ENCODE measurements around the gene PRICKLE4.

Gene PRICKLE4

DNA sequence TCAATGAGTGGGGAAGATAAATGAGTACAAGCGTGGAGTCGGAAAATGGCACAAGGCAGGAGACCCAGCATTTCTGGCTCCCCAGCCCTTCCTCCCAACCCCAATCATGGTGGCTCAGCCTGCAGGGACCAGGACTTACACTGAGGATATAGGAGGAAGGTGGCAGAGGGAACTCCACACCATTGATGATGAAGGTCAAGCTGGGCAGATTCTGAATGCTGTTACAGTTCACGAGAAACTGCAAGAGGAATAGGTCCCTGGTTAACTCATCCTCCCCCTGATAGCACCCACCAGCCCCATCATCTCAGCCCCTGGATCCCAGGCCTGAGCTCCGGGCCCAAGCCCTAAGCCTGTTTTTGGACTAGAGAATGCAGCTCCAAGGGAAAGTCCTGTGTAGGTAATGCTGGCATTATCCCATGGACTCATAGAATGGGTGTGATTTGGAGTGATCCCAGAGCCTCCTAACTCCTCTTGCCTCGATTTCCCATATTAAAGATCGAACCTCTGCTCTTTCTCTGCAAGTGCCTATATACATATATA lies 42.9 kb upstream of the PRICKLE4 start:
- DNase-seq (ENCODE audit: low spot score), result no peak
- in situ Hi-C loops (cut with MboI; ENCODE audit: low sequenced_read_pairs, unreplicated experiment), result no loop called here
- TF ChIP-seq, protein P1, sequence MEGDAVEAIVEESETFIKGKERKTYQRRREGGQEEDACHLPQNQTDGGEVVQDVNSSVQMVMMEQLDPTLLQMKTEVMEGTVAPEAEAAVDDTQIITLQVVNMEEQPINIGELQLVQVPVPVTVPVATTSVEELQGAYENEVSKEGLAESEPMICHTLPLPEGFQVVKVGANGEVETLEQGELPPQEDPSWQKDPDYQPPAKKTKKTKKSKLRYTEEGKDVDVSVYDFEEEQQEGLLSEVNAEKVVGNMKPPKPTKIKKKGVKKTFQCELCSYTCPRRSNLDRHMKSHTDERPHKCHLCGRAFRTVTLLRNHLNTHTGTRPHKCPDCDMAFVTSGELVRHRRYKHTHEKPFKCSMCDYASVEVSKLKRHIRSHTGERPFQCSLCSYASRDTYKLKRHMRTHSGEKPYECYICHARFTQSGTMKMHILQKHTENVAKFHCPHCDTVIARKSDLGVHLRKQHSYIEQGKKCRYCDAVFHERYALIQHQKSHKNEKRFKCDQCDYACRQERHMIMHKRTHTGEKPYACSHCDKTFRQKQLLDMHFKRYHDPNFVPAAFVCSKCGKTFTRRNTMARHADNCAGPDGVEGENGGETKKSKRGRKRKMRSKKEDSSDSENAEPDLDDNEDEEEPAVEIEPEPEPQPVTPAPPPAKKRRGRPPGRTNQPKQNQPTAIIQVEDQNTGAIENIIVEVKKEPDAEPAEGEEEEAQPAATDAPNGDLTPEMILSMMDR (IDR thresholded peaks at IDR 0.05; ENCODE audit: borderline replicate concordance, control extremely low read depth, extremely low read depth, insufficient read depth, missing control alignments), result no peak

DNA sequence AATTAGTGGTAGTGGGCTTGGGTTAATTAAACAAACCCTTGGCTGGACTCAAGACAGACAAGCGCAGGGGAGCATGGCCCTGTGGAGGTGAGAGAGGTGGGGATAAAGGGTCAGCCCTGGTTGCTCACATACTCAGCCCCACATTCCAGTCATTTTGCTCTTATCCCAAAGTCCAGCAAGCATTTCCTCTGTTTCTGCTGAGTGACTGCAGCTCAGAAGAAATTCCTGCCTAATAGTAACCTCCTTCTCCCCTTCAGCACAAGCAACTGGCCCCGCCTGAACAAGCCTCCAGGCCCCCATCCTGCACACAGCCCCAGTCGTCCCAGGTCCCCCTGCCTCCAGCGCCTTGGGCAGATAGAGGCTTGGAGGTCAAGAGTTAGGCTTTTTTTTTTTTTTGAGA lies 41.5 kb upstream of the PRICKLE4 start:
- no peak for DNase-seq (ENCODE audit: low spot score)
- TF ChIP-seq, protein P1 (IDR thresholded peaks at IDR 0.05; ENCODE audit: borderline replicate concordance, control extremely low read depth, extremely low read depth, insufficient read depth, missing control alignments), result no peak
- in situ Hi-C loops (cut with MboI; ENCODE audit: low sequenced_read_pairs, unreplicated experiment), result no loop called here

DNA sequence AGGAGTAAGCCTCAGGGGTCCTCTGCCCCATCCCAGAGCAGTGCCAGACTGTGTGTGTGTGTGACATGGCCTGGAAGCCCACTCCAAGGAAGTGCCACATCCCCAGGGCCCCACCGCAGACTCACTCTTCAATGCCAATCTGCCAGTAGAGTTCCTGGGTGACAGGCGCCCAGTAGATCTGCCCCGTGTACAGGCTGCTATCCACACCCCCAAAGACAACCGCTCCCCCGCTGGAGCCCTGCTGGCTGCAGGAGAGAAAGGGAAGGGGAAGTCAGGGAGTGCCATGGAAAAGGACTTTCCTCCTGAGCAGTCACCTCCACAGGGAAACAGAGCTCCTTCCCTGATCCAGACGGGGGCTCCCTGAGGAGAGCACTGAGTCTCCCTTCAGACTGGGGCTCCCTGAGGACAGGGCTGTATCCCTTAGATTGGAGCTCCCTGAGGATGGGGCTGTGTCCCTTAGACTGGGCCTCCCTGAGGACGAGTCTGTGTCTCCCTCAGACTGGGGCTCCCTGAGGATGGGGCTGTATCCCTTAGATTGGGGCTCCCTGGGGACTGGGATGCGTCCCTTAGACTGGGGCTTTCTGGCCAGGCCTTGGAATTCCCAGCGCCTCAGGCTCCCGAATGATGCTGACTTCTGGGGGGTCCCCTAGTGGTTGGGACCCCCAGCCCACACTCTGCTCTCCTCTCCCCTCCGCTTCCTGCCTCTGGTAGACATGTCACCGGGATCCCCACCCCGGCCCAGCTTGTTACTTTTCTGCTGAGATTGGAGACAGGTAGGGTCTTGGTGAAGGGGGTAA lies 40.0 kb upstream of the PRICKLE4 start:
- in situ Hi-C loops (cut with MboI; ENCODE audit: low sequenced_read_pairs, unreplicated experiment), result no loop called here
- TF ChIP-seq, protein P1 (IDR thresholded peaks at IDR 0.05; ENCODE audit: borderline replicate concordance, control extremely low read depth, extremely low read depth, insufficient read depth, missing control alignments), result no peak
- no peak for DNase-seq (ENCODE audit: low spot score)

GRCh38 chr6:41741625-41742490 lies 38.7 kb upstream of the PRICKLE4 start:
- TF ChIP-seq, protein P1 (IDR thresholded peaks at IDR 0.05; ENCODE audit: borderline replicate concordance, control extremely low read depth, extremely low read depth, insufficient read depth, missing control alignments), result no peak
- in situ Hi-C loops (cut with MboI; ENCODE audit: low sequenced_read_pairs, unreplicated experiment), result no loop called here
- DNase-seq (ENCODE audit: low spot score), result no peak

DNA sequence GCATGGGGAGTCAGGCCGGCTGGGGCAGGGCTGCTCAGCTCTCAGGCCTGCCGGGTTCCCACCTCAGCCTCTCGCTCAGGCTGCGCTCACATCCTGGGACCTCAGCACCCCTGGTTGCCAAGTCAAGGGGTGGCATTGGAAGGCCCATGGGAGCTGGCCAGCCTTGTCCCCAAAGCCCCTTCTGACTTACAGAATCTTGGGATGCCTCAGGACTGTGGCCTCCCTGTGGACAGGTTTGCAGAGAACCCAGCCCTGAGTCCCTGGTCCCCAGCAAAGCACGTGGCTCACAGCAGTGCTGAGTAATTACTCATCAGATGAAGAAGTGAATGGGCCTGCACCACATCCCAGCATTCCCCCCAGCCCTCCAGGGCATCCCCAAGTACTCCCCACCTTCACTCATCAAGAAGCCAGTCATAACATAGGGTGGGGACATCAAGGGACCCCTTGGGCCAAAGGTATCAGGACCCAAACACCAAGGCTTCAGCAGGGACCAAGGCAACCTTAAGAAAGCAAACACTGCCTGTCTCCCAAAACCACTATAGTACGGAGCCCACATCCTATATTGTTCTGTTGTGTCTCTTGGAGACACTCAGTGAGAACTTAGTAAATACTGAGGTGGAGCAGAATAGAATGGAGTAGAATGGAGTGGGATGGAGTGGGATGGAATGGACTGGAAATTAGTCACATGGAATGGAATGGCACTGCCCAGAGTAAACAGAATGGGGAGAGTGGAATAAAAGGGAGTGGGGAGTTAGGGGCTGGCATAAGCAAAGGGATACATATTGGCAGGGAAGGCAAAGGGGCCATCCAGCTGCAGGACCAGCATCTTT lies 37.0 kb upstream of the PRICKLE4 start:
- in situ Hi-C loops (cut with MboI; ENCODE audit: low sequenced_read_pairs, unreplicated experiment), result no loop called here
- DNase-seq (ENCODE audit: low spot score), result no peak
- TF ChIP-seq, protein P1 (IDR thresholded peaks at IDR 0.05; ENCODE audit: borderline replicate concordance, control extremely low read depth, extremely low read depth, insufficient read depth, missing control alignments), result no peak
